PC-9 (cell line): ENCODE measurements around the gene NR2C1. TPM values are rescaled to one million over a fixed set of nuclear protein-coding genes. Genes with fewer than 3 reads are reported as not detected.
"Not testable (repeated sequence)": the region's sequence is repeated elsewhere in the genome, so short reads cannot be mapped to it uniquely, and the experiment has no call there.

ENCODE experiments used
- BruUV-seq: library from RNA; stranded (reverse); fragments of 400-500 nt; replicated peaks from 2 replicates; lab custom pipeline; 2021; lab: Mats Ljungman, UMichigan
- CTCF ChIA-PET: fragments of 300-600 bp; sonication (Branson Sonifier 250); formaldehyde crosslinking; loops from one replicate; lab custom pipeline; 2022; ENCODE audit warnings: antibody characterized with exemption; lab: Charles Lee
- POLR2A ChIA-PET: fragments of 300-600 bp; sonication (Branson Sonifier 250); formaldehyde crosslinking; loops from one replicate; lab custom pipeline; 2022; ENCODE audit warnings: antibody characterized with exemption; ENCODE audit not compliant: unreplicated experiment; lab: Charles Lee
- DNase-seq, 2 experiments: peaks; one replicate each; pipeline versions ENCODE4 v3.0.0 to v3.0.0-alpha.2; 2015 to 2022; ENCODE audit warnings: mixed read lengths in 1 of 2
- H2AFZ ChIP-seq: fragments of 200-600 bp; sonication (generic); 2 replicates; pipeline ENCODE4 v1.8.1; 2017; ENCODE audit warnings: antibody characterized with exemption
- H3F3A ChIP-seq: fragments of 200-600 bp; sonication (generic); 2 replicates; pipeline ENCODE4 v1.8.1; 2017; ENCODE audit warnings: antibody characterized with exemption, mild to moderate bottlenecking, low read depth; ENCODE audit not compliant: insufficient read depth
- H3K27ac ChIP-seq: fragments of 200-600 bp; sonication (generic); 2 replicates; pipeline ENCODE4 v1.6.1; 2016; ENCODE audit warnings: mixed run types
- H3K27me3 ChIP-seq: fragments of 200-600 bp; sonication (generic); 2 replicates; pipeline ENCODE4 v1.6.1; 2016; ENCODE audit warnings: low read depth, mixed run types; ENCODE audit not compliant: insufficient read depth
- H3K36me3 ChIP-seq: fragments of 200-600 bp; sonication (generic); 2 replicates; pipeline ENCODE4 v1.6.1; 2016; ENCODE audit warnings: low read depth, mixed run types
- H3K4me1 ChIP-seq: fragments of 200-600 bp; sonication (generic); replicated peaks from 2 replicates; pipeline ENCODE4 v1.6.1; 2016; ENCODE audit warnings: mixed run types; ENCODE audit not compliant: insufficient read depth
- H3K4me2 ChIP-seq: fragments of 200-600 bp; sonication (generic); 2 replicates; pipeline ENCODE4 v1.6.1; 2017; ENCODE audit warnings: mixed run types
- H3K4me3 ChIP-seq: fragments of 200-600 bp; sonication (generic); 2 replicates; pipeline ENCODE4 v1.6.1; 2016; ENCODE audit warnings: mixed run types
- H3K79me2 ChIP-seq: fragments of 200-600 bp; sonication (generic); 2 replicates; pipeline ENCODE4 v1.6.1; 2017; ENCODE audit warnings: low read depth, mixed run types
- H3K9me2 ChIP-seq: fragments of 200-600 bp; sonication (generic); 2 replicates; pipeline ENCODE4 v1.8.1; 2017; ENCODE audit warnings: mild to moderate bottlenecking; ENCODE audit not compliant: insufficient read depth
- H3K9me3 ChIP-seq: fragments of 200-600 bp; sonication (generic); 2 replicates; pipeline ENCODE4 v1.8.1; 2016; ENCODE audit warnings: low read depth; ENCODE audit not compliant: insufficient read depth
- H4K20me1 ChIP-seq: fragments of 200-600 bp; sonication (generic); 2 replicates; pipeline ENCODE4 v1.8.1; 2017; ENCODE audit not compliant: insufficient read depth
- EZH2 ChIP-seq: fragments of 200-600 bp; sonication (generic); IDR thresholded peaks from 2 replicates; pipeline ENCODE4 v1.8.0; 2017; ENCODE audit warnings: antibody characterized with exemption, low read depth
- intact Hi-C: fragments of 100-400 bp; cut with micrococcal nuclease; formaldehyde crosslinking; loops from one replicate; pipeline ENCODE4 v1.10.0; 2022; ENCODE audit not compliant: unreplicated experiment
- total RNA-seq: library from RNA; stranded (reverse); gene quantifications from 2 replicates; pipeline ENCODE4 v1.2.3, GENCODE V29; 2021
- TF ChIP-seq, protein P1 (sequence below): fragments of 200-600 bp; sonication (generic); conservative IDR thresholded peaks from 2 replicates; pipeline ENCODE4 v1.6.1; 2017; ENCODE audit warnings: mixed run types, antibody characterized with exemption, mild to moderate bottlenecking, moderate library complexity

Gene NR2C1
- total RNA-seq, 1 experiment from 2014 or later = 26.4 TPM

DNA sequence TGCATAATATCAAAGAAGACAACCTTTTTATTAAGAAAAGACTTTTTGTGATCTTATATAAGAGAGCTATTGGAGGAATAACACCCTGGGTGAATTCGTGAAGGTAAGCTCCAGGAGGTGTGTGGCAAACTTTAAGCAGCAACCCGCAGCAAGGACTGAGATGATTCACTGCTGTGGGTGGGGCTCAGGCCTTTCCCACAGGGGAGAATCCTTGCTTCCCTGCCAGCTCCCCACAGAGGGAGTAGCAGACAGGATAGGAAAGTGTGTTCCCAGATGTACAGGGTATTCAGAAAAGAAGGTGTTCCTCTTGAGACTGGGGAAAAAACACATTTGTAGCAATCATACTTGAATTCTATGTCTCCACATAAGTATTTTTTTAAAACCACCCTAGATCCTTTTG lies 79.1 kb downstream of the NR2C1 start:
- no peaks in the 10 kb centered on the region for H3K9me2 ChIP-seq
- no peaks in the 10 kb centered on the region for H3K27me3 ChIP-seq
- peaks cover 14% of the 10 kb centered on the region for H3K4me1 ChIP-seq
- 0 out of 2 replicates have a peak overlapping the region, but pooled peaks have one; percentile 19 for H3K4me2 ChIP-seq
- DNase-seq = peak; percentile 35 to 43
- no peaks in the 10 kb centered on the region for H3K9me3 ChIP-seq
- POLR2A ChIA-PET = no interaction called here
- no TSS peak for BruUV-seq
- CTCF ChIA-PET = no interaction called here
- no peaks in the 10 kb centered on the region; the same call in none of the 2 replicates for H3F3A ChIP-seq
- H2AFZ ChIP-seq = no peak overlapping the region
- H3K36me3 ChIP-seq = peaks cover 6% of the 10 kb centered on the region; the same call in 1 of the 2 replicates
- TF ChIP-seq, protein P1, sequence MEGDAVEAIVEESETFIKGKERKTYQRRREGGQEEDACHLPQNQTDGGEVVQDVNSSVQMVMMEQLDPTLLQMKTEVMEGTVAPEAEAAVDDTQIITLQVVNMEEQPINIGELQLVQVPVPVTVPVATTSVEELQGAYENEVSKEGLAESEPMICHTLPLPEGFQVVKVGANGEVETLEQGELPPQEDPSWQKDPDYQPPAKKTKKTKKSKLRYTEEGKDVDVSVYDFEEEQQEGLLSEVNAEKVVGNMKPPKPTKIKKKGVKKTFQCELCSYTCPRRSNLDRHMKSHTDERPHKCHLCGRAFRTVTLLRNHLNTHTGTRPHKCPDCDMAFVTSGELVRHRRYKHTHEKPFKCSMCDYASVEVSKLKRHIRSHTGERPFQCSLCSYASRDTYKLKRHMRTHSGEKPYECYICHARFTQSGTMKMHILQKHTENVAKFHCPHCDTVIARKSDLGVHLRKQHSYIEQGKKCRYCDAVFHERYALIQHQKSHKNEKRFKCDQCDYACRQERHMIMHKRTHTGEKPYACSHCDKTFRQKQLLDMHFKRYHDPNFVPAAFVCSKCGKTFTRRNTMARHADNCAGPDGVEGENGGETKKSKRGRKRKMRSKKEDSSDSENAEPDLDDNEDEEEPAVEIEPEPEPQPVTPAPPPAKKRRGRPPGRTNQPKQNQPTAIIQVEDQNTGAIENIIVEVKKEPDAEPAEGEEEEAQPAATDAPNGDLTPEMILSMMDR = no peak
- peaks cover 24% of the 10 kb centered on the region for H3K79me2 ChIP-seq
- intact Hi-C loops = no loop called here
- 0 out of 2 replicates have a peak overlapping the region, but pooled peaks have one; percentile 8 for H3K27ac ChIP-seq
- H4K20me1 ChIP-seq = peaks cover 7% of the 10 kb centered on the region; the same call in 1 of the 2 replicates
- no peak overlapping the region for H3K4me3 ChIP-seq

DNA sequence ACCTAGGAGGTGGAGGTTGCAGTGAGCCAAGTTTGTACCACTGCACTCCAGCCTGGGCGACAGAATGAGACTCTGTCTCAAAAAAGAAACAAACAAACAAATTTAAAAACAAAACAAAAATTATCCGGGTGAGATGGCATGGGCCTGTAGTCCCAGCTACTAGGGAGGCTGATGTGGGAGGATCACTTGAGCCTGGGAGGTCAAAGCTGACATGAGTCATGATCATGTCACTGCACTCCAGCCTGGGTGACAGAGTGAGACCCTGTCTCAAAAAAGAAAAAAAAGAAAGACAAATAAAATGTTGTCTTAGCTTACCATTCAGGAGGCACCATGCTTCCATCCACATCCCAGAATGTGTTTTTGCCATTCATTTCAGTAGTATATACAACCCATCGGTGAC lies 79.6 kb downstream of the NR2C1 start:
- H4K20me1 ChIP-seq, DNase-seq, BruUV-seq, H2AFZ ChIP-seq, H3K27me3 ChIP-seq, H3K27ac ChIP-seq, POLR2A ChIA-PET, CTCF ChIA-PET, H3K9me2 ChIP-seq, H3K36me3 ChIP-seq, H3K9me3 ChIP-seq, H3F3A ChIP-seq, H3K4me3 ChIP-seq, intact Hi-C loops: not testable (repeated sequence)
- Histone ChIP-seq H3K79me2 (peaks cover 20% of the 10 kb centered on the region), H3K4me2 (0 out of 2 replicates have a peak overlapping the region, but pooled peaks have one; percentile 19), H3K4me1 (peaks cover 14% of the 10 kb centered on the region)

DNA sequence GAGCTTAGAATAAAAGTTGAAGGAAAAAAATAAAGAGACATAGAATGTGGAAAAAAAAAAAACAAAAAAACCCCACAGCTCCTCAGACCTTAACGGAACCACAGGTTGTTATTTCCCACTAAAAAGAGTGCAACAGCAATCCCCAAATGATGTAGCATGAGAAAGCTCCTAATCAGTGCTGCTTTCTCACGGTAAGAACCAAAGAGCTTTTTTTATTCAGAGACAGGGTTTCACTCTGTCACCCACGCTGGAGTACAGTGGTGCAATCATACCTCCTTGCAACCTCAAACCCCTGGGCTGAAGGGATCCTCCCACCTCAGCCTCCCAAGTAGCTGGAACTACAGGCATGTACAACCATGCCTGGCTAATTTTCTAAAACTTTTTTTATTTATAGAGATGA lies 83.2 kb downstream of the NR2C1 start:
- Histone ChIP-seq H3K4me2 (no peak overlapping the region), H3K4me3 (no peak overlapping the region), H3F3A (no peaks in the 10 kb centered on the region; the same call in 1 of the 2 replicates), H3K36me3 (peaks cover 6% of the 10 kb centered on the region; the same call in 1 of the 2 replicates), H3K27me3 (no peaks in the 10 kb centered on the region), H3K9me2 (no peaks in the 10 kb centered on the region), H2AFZ (no peak overlapping the region), H3K4me1 (peaks cover 14% of the 10 kb centered on the region), H3K79me2 (no peaks in the 10 kb centered on the region; the same call in 1 of the 2 replicates), H3K9me3 (no peaks in the 10 kb centered on the region), H4K20me1 (peaks cover 2% of the 10 kb centered on the region; the same call in 1 of the 2 replicates), H3K27ac (no peak overlapping the region)
- TF ChIP-seq, protein P1 = no peak
- TF ChIP-seq EZH2 = no peak
- ChIA-PET CTCF (no interaction called here), POLR2A (no interaction called here)
- no TSS peak for BruUV-seq
- intact Hi-C loops = no loop called here
- no peak for DNase-seq

DNA sequence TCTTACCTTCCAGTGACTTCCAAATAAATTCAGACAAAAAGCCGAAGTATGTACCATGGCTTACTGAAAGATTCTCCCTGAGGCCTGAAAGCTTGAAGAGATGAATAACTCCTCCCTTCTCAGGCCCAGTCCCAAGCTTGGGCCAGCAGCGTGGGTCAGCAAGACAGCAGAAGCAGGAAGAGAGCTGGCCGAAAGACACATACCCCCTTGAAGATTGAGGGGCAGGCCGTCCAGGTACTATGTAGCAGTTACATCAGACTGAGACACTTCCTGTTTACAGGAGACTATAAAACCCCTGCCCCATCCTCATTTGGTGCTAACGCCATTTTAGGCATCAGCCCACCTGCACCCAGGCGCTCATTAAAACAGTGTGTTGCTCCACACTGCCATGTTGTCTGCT lies 84.9 kb downstream of the NR2C1 start:
- Histone ChIP-seq H3K4me3 (no peak overlapping the region), H4K20me1 (no peaks in the 10 kb centered on the region), H3K27ac (no peak overlapping the region), H3K4me1 (no peaks in the 10 kb centered on the region), H3K27me3 (no peaks in the 10 kb centered on the region), H3K36me3 (peaks cover 6% of the 10 kb centered on the region; the same call in 1 of the 2 replicates), H3K9me2 (no peaks in the 10 kb centered on the region), H3K4me2 (no peak overlapping the region), H2AFZ (no peak overlapping the region), H3K9me3 (no peaks in the 10 kb centered on the region), H3F3A (no peaks in the 10 kb centered on the region; the same call in 1 of the 2 replicates), H3K79me2 (no peaks in the 10 kb centered on the region)
- DNase-seq = no peak
- ChIA-PET CTCF (no interaction called here), POLR2A (no interaction called here)
- intact Hi-C loops = loop anchor here (10.0 kb wide), 1 partner anchor 444 kb away; no protein-coding TSS in a partner anchor
- TF ChIP-seq, protein P1 = no peak
- no TSS peak for BruUV-seq
